ENCODE results near the gene C4orf51. TPM values are rescaled to one million over a fixed set of nuclear protein-coding genes. Genes with fewer than 3 reads are reported as not detected.

Gene C4orf51
- total RNA-seq, 1 experiment from 2014 or later = not detected

DNA sequence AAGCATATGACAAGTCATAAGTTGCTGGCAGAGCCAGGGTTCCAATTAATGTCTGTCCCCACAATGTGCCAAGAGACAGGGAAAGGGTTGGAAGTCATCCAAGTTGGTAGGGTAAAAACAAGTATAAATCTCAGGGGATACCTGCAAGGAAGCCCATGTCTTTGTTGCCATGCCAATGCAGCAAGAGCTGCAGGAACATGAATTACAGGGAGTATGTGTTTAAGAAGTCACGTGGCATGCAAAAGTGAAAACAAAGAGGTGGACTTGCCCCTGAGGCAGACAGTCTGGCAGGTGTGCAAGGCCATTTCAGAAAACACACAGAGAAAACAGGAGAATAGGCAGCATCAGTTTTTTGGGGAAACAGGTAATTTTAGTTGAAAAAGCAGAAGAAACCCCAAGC is 29.4 kb downstream of the C4orf51 start:
- ChIA-PET CTCF (no interaction called here), POLR2A (ENCODE audit: low non-redundant PET) (no interaction called here)
- Histone ChIP-seq H3K4me1 (ENCODE audit: insufficient read depth, low read length, poor library complexity, severe bottlenecking) (no peaks in the 10 kb centered on the region), H3K9me3 (ENCODE audit: low read depth, low read length, poor library complexity, severe bottlenecking) (no peaks in the 10 kb centered on the region), H3K36me3 (ENCODE audit: insufficient read depth, low read length, poor library complexity, severe bottlenecking) (no peaks in the 10 kb centered on the region), H3K4me3 (ENCODE audit: low read depth, low read length, poor library complexity, severe bottlenecking) (no peak overlapping the region), H3K27ac (ENCODE audit: low read depth, low read length, poor library complexity, severe bottlenecking) (no peak overlapping the region), H3K27me3 (replicated peaks; ENCODE audit: insufficient read depth, low read depth, low read length, poor library complexity) (no peaks in the 10 kb centered on the region)
- DNase-seq (ENCODE audit: low spot score) = no peak
- no TSS peak for BruUV-seq (replicated peaks)
- intact Hi-C loops (cut with micrococcal nuclease; ENCODE audit: unreplicated experiment) = no loop called here
- TF ChIP-seq, protein P1, sequence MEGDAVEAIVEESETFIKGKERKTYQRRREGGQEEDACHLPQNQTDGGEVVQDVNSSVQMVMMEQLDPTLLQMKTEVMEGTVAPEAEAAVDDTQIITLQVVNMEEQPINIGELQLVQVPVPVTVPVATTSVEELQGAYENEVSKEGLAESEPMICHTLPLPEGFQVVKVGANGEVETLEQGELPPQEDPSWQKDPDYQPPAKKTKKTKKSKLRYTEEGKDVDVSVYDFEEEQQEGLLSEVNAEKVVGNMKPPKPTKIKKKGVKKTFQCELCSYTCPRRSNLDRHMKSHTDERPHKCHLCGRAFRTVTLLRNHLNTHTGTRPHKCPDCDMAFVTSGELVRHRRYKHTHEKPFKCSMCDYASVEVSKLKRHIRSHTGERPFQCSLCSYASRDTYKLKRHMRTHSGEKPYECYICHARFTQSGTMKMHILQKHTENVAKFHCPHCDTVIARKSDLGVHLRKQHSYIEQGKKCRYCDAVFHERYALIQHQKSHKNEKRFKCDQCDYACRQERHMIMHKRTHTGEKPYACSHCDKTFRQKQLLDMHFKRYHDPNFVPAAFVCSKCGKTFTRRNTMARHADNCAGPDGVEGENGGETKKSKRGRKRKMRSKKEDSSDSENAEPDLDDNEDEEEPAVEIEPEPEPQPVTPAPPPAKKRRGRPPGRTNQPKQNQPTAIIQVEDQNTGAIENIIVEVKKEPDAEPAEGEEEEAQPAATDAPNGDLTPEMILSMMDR (conservative IDR thresholded peaks at IDR 0.05; ENCODE audit: low read depth, low read length) = no peak
- TF ChIP-seq EZH2 (IDR thresholded peaks at IDR 0.05; ENCODE audit: borderline replicate concordance, low read depth, low read length, poor library complexity, severe bottlenecking) = no peak

DNA sequence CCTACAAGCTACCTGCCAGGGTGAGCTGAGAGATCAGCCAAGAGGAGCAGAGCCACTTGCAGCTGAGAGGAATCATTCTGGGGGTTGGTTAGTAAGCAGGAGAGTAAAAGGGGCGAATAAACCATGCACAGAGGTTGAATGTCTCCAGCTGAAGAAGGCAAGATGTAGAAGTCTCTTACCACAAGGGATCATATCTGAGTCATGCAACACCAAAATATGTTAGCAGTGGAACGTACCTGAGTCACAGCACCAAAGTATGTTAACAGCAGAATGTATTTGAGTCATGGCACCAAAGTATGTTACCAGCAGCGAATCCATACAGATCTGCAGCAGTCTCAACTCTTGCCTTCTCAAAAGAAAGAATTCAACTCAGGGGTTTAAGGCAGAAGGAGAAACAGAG is 29.9 kb downstream of the C4orf51 start:
- intact Hi-C loops (cut with micrococcal nuclease; ENCODE audit: unreplicated experiment) = no loop called here
- POLR2A ChIA-PET (ENCODE audit: low non-redundant PET) = no interaction called here
- CTCF ChIA-PET = no interaction called here
- Histone ChIP-seq H3K27me3 (replicated peaks; ENCODE audit: insufficient read depth, low read depth, low read length, poor library complexity) (no peaks in the 10 kb centered on the region), H3K36me3 (ENCODE audit: insufficient read depth, low read length, poor library complexity, severe bottlenecking) (no peaks in the 10 kb centered on the region), H3K9me3 (ENCODE audit: low read depth, low read length, poor library complexity, severe bottlenecking) (no peaks in the 10 kb centered on the region), H3K27ac (ENCODE audit: low read depth, low read length, poor library complexity, severe bottlenecking) (no peak overlapping the region), H3K4me3 (ENCODE audit: low read depth, low read length, poor library complexity, severe bottlenecking) (no peak overlapping the region), H3K4me1 (ENCODE audit: insufficient read depth, low read length, poor library complexity, severe bottlenecking) (no peaks in the 10 kb centered on the region)
- BruUV-seq (replicated peaks) = no TSS peak
- TF ChIP-seq EZH2 (IDR thresholded peaks at IDR 0.05; ENCODE audit: borderline replicate concordance, low read depth, low read length, poor library complexity, severe bottlenecking) = no peak
- TF ChIP-seq, protein P1 (conservative IDR thresholded peaks at IDR 0.05; ENCODE audit: low read depth, low read length) = no peak
- no peak for DNase-seq (ENCODE audit: low spot score)

DNA sequence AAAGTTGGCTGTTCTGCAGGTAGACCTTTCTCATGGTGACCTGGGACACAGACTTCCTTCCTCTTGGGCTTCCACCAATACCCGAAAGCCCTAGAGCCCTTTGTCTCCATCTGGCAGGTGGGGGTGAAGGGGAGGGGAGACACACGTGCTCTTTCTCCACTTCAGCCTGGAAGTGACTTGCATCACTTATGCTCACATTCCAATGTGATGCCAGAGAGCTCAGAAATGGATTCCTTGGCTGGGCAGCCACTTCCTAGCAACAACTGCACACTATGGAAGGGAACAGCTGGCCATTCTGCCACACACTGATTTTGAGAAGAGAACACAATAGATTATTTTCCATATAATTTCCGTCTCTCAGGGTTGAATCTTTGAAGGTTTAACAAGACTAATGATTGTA is 36.3 kb downstream of the C4orf51 start:
- Histone ChIP-seq H3K4me1 (ENCODE audit: insufficient read depth, low read length, poor library complexity, severe bottlenecking) (no peaks in the 10 kb centered on the region), H3K27me3 (replicated peaks; ENCODE audit: insufficient read depth, low read depth, low read length, poor library complexity) (no peaks in the 10 kb centered on the region), H3K36me3 (ENCODE audit: insufficient read depth, low read length, poor library complexity, severe bottlenecking) (no peaks in the 10 kb centered on the region), H3K9me3 (ENCODE audit: low read depth, low read length, poor library complexity, severe bottlenecking) (no peaks in the 10 kb centered on the region), H3K27ac (ENCODE audit: low read depth, low read length, poor library complexity, severe bottlenecking) (no peak overlapping the region), H3K4me3 (ENCODE audit: low read depth, low read length, poor library complexity, severe bottlenecking) (no peak overlapping the region)
- intact Hi-C loops (cut with micrococcal nuclease; ENCODE audit: unreplicated experiment) = no loop called here
- DNase-seq (ENCODE audit: low spot score) = no peak
- ChIA-PET POLR2A (ENCODE audit: low non-redundant PET) (no interaction called here), CTCF (no interaction called here)
- TF ChIP-seq EZH2 (IDR thresholded peaks at IDR 0.05; ENCODE audit: borderline replicate concordance, low read depth, low read length, poor library complexity, severe bottlenecking) = no peak
- TF ChIP-seq, protein P1 (conservative IDR thresholded peaks at IDR 0.05; ENCODE audit: low read depth, low read length) = no peak
- BruUV-seq (replicated peaks) = no TSS peak
